ENCODE results near the gene PTPN14.

Gene PTPN14

DNA sequence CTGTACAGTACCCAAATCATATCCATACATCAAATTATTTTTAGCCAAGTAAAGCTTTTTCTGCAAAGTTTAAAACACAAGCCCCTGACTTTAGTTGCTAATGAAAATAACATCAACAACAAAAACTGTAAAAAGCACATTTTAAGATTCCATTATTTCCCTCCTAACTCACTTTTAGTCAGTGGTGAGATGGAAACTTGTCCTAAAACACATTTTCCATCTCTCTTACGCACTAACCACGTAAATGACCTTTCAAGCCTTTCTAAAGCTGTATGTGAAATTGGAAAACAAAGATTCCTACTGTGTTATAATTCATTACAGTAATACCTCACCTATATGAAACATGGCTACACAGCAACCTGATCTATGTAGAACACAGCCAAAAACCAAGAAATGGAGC, 77.5 kb downstream of the PTPN14 start:
- DNase-seq: no peak

DNA sequence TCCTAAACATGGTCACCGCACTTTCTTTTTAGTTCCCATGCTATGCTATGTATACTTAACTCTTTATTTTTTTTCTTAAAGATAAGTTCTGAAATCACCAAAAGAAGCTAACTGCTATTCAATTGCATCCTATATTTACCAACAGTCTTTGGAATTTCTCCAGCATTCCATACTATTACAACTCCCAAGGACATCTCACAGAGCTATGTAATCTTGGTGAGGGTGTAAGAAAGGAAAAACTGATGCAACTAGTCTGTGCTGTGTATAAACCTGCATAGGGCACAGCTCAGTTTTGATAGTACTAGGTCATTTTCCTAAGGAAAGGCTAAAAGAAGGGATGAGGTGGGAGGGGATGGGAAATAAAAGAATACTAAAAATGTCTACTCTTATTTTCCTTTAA, 78.0 kb downstream of the PTPN14 start:
- no peak for DNase-seq

DNA sequence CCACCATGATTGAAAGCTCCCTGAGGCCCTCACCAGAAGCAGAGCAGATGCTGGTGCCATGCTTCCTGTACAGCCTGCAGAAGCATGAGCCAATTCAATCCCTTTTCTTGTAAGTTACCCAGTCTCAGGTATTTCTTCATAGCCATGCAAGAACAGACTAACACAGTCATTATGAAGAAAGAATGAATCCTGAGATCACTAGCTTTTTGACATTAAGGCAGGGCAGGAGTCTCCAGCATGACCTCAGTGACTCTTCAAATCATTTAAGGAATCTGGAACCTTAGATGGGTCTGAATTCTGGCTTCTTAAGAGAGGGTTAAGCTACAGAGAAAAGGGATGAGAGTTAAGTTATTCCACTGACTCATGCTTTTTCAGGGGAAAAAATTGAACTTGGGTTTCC, 79.0 kb downstream of the PTPN14 start:
- DNase-seq: no peak

DNA sequence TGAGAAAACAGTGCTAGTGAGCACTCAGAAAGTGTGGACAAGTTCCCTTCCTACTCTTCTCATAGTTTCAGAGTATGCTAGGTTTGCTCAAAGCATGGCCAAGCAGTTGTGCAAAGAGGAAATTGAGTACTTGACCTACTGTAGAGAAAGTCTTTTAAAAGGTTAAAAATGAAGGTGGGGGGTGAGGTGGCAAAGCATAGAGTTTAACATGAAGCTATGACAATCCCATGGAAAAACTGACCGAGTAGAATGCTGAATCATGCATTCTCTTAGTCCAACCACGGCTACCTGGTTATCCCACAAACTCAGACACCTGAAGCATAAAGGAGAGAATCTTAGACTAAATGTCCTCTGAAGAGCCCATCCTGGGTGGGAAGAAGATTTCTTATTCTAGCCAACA, 79.9 kb downstream of the PTPN14 start:
- DNase-seq: no peak

DNA sequence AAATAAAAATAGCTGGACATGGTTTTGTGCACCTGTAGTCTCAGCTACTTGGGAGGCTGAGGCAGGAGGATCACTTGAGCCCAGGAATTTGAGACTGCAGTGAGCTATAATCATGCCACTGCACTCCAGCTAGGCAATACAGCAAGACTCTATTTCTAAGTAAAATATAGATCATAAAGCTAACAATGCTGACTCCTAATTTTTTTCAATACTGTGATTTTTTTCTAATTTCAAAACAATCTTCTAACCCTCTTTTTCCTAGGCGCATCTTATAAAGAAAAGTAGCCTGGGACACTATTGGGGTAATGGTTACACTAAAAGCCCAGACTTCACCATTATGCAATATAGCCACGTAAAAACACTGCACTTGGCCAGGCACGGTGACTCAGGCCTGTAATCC, 81.3 kb downstream of the PTPN14 start:
- no peak for DNase-seq

DNA sequence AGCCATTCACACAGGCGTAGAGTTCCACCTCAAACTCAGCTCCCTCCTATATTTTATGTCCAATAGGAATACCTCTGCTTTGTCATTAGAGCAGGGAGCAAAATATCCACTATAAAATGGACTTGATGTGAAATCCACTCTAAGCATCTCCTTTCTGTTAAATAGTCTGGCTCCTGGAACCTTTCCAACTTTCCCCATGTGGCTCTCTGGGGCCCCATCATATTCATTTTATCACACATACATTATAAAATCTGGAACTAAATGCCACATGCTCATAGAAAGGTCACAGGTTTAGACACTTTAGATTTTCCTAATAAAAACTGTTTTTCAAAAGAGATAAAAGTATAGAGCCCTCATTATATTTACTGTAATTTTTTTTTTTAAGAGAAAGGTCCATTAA, 82.1 kb downstream of the PTPN14 start:
- no peak for DNase-seq

DNA sequence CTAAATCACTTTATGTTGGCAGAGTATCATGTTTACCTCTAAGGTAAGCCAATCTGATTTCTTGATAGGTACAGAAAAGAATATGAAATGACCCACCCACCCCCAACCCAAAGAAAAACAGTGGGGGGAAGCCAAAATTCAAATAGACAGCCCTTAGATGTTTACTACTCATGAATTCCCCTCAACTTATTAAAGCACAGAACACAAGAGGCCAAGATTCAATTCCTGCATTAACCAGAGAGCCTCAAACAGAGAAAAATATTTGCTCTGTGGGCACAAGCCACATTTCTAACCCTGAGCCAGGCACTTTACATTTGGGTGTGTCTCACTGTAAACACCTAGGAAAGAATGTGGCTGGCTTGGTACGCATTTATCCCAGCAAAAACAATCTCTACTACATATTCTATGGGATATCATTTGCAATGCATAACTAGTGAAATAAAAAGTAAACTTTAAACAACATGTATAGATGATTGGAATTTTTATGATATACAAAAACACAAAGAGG, 84.3 kb downstream of the PTPN14 start:
- no peak for DNase-seq

DNA sequence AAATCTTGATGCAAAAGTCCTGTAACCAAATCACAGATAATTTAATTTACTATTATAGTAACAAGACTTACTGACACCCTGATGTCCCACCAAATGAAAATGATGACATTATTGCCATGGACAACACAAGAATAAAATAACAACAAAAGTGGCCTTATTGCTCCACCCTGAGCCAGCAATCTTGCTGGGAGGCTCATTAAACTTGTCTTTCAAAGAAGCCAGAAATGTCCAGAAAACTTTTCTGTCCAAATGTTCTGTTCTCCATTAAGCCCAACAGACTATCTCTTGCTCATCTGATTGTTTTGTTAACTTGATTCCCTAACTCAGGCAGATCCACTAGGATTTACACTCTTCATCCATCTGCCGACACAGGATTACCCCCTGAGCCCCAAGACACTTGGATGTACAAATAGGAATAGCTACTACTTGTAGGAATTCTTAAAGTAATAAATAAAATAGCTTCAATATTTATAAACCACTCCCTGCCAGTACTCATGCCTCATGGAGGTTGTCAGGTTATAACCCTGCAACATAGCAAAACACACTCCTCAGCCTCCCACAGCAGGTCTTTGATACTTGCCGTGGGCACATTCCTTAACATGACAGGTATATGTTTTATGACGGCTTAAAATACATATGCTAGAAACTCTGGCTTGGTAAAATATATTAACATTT, 84.9 kb downstream of the PTPN14 start:
- no peak for DNase-seq

DNA sequence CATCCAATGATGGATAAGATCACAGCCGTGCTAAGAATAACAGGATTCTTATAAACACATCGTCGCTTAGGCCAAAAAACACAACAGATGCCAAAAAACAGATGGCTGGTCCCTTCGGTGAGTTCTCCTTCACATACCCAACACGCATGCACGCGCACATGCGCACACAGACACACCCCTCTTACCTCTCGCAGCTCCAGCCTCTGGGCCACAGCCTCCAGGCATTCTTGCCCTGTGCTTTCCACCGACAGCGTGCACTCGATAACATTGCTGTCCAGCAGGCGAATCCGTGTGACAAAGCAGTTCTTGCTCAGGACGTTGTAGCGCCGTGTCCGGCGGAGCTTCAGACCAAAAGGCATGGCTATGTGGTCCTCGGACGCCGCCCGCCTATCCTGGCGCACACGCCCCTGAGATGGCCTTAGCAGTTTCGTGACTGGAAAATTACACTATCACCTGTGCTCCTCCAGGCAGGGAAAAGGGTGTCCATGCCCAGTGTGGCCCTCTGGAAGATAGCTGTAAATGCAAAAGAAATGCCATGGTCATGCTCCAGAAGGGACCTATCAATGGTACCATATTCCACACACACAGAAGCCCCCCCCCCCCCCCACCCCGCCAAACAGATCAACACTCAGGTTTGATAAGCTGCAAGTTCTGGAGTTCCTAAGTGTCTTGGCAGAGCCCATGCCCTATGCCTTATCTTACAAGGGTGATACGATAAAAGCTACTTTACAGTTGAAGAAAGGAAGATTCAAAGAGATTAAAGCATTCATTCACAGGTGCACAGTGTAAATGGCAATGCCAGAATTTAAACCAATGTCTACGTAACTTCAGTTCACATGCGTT, 86.7 kb downstream of the PTPN14 start:
- no peak for DNase-seq

DNA sequence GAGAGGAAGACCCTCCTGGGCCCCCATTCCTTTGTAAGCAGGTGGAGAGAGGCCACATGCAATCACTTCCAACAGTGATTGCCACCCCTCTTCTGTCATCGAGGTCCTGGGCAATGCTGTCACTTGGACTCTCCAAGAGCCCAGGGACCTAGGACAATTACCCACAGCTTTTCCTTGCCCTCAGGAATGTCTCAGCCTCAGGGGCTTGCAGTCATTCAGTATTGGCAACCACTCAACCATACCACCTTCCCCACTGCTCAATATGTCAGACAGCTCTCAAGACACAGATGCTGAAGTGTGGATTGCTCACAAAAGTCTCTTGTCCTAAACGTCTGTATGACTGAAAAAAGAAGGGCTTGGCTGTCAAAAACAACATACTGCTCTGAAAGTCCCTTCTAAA, 87.8 kb downstream of the PTPN14 start:
- DNase-seq: no peak

DNA sequence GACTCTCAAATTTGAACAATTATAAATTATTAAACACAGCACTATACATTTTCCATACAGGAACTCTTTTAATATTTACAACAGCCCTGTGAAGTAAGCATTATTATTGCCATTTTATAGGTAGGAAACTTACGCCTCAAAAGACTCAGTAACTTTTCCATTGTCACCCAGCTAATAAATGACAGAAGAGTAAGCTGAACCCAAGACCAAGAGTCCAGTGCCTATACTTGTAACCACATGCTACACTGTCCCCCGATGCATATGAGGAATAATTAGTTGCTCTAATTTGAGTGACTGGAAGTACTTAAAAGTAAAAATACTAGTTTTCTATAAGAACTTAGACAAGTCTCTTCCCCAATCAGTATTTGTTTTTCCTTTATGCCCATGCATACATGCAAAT, 88.5 kb downstream of the PTPN14 start:
- DNase-seq: no peak

DNA sequence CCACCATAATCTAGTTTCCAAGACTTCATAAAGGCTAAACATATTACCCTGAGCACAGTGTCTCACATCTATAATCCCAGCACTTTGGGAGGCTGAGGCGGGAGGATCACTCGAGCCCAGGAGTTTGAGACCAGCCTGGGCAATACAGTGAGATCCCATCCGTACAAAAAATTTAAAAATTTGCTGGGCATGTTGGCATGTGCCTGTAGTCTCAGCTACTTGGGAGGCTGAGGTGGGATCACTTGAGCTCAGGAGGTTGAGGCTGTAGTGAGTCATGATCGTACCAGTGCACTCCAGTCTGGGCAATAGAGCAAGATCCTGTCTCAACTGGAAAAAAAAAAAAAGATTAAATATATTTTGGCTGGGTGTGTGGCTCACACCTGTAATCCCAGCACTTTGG, 90.1 kb downstream of the PTPN14 start:
- DNase-seq: no peak

DNA sequence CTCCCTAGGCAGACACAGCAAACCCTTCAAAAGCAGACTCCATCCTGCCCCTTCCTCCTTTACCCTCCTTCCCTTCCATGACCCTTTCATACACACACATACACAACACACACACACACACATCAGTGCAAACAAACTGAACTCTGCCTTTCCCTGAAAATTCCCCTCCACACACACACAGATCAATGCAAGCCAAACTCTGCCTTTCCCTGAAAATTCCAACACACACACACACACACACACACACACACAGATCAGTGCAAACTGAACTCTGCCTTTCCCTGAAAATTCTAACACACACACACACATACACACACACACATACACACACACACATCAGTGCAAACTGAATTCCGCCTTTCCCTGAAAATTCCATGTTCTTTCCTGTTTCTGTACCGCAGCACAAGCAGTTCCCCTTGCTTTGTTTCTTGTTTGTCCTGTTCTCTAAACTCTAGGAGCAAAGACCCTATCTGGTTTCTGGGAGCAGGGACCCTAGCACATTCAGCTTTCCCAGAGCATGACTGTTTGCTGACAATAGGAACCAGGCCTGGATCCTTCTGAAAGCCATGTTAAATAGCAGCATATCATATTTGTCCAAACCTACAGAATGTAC, 91.0 kb downstream of the PTPN14 start:
- no peak for DNase-seq

DNA sequence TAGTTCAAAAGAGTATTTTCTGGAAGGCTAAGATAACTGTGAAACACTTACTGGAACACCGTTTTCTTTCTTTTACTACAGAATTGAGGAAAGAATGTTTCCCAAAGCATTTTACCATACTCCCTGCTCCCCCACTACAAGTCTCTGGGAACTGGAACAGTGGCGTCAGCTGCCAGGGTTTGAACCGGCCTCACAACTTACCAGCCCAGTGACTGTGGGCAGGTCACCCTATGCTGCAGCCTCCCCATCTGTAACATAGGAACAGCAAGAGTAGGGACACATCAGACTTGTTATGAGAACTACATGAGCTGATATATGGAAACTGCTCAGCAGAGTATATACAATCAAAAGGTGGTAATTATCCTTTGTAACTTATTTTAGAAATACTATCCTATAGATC, 91.5 kb downstream of the PTPN14 start:
- DNase-seq: no peak

DNA sequence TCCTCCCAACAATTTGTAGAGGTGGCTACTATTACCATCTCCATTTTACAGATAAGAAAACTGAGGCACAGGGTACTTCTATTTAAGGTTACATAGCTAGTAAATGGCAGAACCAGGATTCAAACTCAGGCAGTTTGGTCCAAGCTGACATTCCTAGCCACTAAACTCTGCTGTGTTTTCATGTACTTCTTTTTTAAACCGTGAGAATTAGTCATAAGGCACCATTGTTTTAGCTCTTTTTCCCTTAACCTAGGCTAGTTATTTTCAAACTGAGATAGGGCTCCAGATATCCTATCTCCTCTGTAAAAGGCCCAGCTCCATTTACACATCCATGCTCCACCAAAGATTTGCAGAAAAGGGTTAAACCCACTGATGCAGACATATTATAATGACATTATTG, 92.9 kb downstream of the PTPN14 start:
- DNase-seq: no peak

DNA sequence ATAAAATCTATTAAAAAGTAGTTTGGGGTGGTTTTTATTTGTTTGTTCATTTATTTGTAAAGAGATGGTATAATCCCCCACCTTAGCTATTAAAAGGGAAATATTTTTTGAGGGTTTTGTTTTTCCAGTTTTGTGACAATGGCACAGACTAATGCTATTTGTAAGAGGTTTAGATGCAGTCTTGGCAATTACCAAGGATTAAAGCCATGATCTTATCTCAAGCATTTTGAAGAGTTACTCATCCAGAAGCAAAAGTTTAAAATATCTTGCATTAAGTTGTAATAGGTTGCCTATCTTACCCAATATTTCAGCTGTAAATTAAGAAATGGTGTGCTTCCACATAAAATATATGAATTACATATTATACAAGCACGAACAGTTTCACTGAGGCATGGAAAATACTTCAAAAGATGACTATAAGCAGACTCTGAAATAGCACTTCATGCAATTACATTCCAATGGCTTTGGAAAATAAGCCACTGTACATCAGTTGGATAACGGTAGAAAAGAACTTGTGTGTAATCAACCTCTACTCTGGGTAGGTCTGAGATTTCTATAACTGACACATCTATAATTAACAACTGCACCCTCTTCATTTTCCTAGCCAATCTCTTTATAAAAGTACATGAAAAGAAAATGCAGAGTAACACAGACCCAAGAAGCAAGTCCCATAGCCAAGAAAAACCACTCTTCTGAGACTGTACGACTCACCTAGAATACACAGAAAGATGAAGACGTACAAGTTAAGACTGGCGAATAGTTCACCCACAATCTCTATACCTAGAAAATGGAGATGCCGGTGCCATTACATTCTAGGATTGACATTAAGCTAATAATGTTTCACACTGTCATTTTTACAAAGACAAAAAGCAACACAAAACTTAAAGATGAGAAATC, 95.2 kb downstream of the PTPN14 start:
- DNase-seq: no peak

DNA sequence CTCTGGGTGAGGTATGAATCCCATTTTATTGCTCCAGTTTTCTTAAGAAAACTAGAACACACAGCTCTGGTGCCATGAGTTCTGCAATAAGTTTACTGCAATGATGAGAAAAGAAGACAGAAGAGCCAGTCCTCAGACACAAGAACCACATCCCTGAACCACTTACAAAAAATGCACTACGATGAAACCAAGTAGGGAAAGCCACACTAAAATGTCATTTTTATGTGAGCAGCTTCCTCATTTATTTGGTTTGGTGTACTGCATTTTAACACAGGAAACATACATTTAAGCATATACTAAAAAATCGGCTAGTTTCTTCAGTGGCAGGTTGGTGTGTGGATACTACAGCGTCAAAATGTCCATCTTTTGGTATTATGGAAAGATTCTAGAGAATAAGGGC, 95.9 kb downstream of the PTPN14 start:
- no peak for DNase-seq

DNA sequence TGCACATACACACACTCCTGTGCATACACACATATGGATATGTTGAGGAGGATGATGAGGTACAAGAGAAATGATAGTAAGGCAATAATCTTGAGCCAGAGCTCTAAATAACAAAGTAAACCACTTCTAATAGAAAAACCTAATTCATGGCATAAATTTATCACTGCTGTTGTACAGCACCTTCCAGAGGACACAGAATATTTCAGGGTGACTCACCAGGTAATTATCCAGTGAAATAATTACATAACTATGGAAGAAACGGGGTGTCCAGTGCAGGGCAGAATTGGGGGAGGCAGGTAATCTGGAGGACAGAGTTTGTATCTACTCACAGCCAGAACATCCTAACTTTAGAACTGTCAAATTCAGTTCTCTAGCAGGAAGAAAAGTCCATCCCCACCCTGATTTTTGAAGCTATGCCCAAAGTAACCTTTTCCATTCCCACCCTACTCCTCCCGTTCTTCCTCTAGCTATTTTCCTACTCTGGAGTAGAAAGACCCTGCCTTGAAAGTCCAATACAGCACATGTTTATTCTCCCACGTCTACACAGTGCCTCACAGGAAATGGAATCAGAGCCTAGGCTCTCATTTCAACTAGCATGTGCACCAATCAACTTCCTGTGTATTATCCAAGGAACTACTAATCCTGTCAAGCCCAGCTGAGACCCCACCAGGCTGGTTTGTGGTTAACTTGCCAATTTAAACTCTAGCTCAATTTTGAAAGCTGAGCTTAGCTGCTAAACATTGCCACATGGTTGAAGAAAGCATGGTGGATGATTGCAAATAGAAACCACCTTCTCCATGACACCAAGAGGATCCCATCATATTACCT, 96.6 kb downstream of the PTPN14 start:
- DNase-seq: no peak

DNA sequence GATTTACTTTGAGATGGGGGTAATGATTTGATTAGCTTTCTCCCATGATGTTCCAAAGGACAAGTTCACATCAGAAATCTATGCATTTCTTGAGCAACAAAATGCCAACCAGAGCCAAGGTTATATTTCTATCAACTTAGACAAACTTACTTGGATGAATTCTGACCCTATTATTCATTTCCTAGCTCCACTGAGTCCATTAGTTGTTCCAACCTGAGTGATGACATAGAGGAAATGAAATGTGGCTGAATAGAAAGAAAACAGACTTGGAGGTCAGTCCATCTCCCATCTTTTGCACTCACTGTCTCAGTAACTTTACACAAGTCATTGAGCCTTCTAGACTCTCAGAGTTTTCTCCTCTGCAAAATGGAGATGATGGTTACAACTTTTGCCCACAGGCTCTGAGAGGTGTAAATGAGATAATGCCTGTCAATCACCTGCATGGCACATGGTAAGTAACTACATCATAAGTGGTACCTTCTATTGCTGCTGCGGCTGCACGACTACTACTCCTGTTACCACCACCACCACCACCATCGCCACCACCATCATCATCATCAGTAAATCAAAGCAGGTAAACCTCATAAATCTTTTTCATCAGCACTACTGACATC, 98.2 kb downstream of the PTPN14 start:
- no peak for DNase-seq

DNA sequence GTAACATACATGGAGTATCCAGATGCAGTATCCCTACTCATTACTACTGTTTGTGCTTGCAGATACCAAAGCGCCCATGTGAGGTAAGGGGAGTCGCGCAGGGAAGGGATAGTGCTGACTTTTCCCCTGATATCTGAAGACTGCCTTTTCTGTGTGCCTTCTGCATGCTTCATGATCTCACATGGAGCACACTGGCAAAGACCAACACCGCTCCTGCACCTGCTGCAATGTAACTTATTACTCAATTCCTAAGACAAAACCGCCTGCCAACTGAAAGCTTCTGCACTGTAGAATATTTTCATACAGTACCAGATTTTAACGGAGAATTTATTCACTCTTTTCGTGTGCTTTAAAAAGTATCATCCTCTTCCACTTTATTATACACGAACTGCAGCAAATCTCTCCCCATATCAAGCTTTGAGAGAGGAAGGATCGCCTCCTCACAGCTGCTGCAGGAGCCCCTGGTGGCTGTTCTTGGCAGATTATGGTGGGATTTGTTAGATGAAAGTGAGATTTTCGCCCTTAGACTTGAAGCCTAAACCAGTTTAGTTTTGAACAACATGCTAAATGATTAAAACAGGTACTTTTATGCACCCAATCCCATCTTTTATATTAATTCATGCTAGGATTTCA, 99.1 kb downstream of the PTPN14 start:
- no peak for DNase-seq

DNA sequence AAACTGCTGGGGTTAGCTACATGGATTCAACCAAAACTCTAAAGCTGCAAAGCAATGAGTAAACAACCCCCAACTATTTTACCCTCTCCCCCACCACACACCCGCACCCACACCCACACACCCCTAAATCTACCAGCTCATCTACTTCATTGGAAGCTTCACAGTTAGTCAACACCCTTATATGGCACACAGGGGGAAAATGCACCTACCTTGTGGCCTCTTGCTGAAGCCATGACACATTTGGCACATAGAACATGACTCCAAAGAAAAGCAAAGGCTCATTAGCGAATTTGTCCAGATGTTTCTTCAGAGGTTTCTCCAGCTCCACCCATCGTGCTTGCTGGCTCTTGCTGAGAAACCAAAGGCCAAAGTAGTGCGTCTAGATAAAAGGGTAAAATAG, 99.8 kb downstream of the PTPN14 start:
- no peak for DNase-seq
